Activated CD8-positive, alpha-beta T cell treated with anti-CD3 and anti-CD28 coated beads for 36 hours (primary cell): Measurements from ENCODE around the gene LRFN2. TPM values are rescaled to one million over a fixed set of nuclear protein-coding genes. Genes with fewer than 3 reads are reported as not detected.

ENCODE experiments used
- ATAC-seq: fragments of 200-7000 bp; cut with Tn5 transposase; one replicate; pipeline ENCODE4 v1.10.0; 2021; ENCODE audit warnings: mild to moderate bottlenecking, moderate library complexity
- CTCF ChIA-PET: fragments of 350-600 bp; sonication (Branson Sonifier 250); formaldehyde crosslinking; loops from one replicate; lab custom pipeline; 2021; ENCODE audit warnings: antibody characterized with exemption; lab: Charles Lee
- POLR2A ChIA-PET: fragments of 350-600 bp; sonication (Branson Sonifier 250); formaldehyde crosslinking; loops from one replicate; lab custom pipeline; 2021; ENCODE audit warnings: antibody characterized with exemption; lab: Charles Lee
- DNase-seq: peaks from one replicate; pipeline ENCODE4 v3.0.0-alpha.2; 2020
- H3K27ac Mint-ChIP-seq: one replicate; pipeline ENCODE4 v1.8.0; 2021; ENCODE audit warnings: mild to moderate bottlenecking, mixed read lengths
- H3K27me3 Mint-ChIP-seq: one replicate; pipeline ENCODE4 v1.8.0; 2021; ENCODE audit warnings: mixed read lengths
- H3K36me3 Mint-ChIP-seq: one replicate; pipeline ENCODE4 v1.8.0; 2021; ENCODE audit warnings: low read depth, mixed read lengths
- H3K4me1 Mint-ChIP-seq: one replicate; pipeline ENCODE4 v1.8.0; 2021; ENCODE audit warnings: low read depth, mixed read lengths
- H3K4me3 Mint-ChIP-seq: one replicate; pipeline ENCODE4 v1.8.0; 2021; ENCODE audit warnings: mild to moderate bottlenecking, moderate library complexity, mixed read lengths
- H3K9me3 Mint-ChIP-seq: one replicate; pipeline ENCODE4 v1.8.0; 2021; ENCODE audit warnings: mixed read lengths
- CTCF ChIP-seq: fragments of 200-600 bp; IDR thresholded peaks from one replicate; pipeline ENCODE4 v1.8.0; 2022; ENCODE audit warnings: antibody characterized with exemption, mild to moderate bottlenecking
- intact Hi-C: fragments of 100-400 bp; cut with micrococcal nuclease; formaldehyde crosslinking; loops from one replicate; pipeline ENCODE4 v1.10.0; 2022
- total RNA-seq, 2 experiments: library from RNA; stranded (reverse); gene quantifications; one replicate each; pipeline ENCODE4 v1.2.3, GENCODE V29; 2021

The LRFN2 gene
- total RNA-seq, 2 experiments from 2014 or later: not detected

DNA sequence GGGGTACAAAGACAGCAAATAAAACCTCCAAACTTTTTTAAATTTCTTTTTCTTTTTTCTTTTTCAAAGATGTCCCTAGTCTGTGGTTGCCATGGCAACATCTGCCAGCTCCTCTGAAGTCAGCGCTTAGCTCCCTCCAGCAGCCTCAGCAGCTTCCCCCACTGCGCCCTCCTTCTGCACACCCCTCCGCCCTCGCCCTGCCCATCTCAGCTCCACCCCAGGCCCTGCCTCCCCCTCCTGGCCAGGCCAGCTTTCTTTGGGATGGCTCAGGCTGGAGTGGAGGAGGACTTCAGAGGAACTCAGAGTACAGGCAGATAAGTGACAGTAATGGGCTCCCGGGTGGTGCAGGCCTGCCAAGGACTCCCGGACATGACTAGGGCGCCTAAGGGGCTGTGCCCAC is 104.6 kb downstream of the LRFN2 start:
- ChIA-PET POLR2A (no interaction called here), CTCF (no interaction called here)
- Mint-ChIP-seq H3K27me3 (no peaks in the 10 kb centered on the region), H3K9me3 (no peaks in the 10 kb centered on the region), H3K27ac (no peak overlapping the region), H3K4me1 (peaks cover 8% of the 10 kb centered on the region), H3K36me3 (no peaks in the 10 kb centered on the region), H3K4me3 (no peak overlapping the region)
- intact Hi-C loops: no loop called here
- DNase-seq (peak; percentile 7), ATAC-seq (no peak)
- TF ChIP-seq CTCF: no peak

DNA sequence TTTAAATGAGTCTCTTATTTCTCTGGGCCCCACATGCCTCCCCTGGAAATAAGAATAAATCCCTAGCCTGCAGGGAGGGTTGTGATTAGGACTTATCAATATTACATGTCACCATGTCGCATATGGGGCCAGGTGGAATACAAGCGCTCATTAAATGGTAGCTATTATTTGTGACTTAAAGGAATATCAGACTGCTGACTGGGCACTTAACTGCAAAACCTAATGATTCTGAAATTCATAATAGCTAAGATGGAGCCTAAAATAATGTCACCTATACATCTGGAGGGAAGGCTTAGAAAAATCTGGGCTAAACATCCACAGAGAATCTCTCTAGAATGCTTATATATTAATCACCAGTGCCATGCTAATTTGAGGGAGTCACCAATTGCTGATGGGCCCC is 106.5 kb downstream of the LRFN2 start:
- no peaks in the 10 kb centered on the region for H3K36me3 Mint-ChIP-seq
- H3K4me1 Mint-ChIP-seq: peaks cover 9% of the 10 kb centered on the region
- ChIA-PET POLR2A (no interaction called here), CTCF (interaction anchor here (1.5 kb wide), 1 partner anchor 18 kb away, joined by 3 read pairs; no protein-coding TSS in a partner anchor)
- no peaks in the 10 kb centered on the region for H3K9me3 Mint-ChIP-seq
- intact Hi-C loops: no loop called here
- no peak for ATAC-seq
- no peak overlapping the region for H3K27ac Mint-ChIP-seq
- DNase-seq: no peak
- H3K4me3 Mint-ChIP-seq: no peak overlapping the region
- no peaks in the 10 kb centered on the region for H3K27me3 Mint-ChIP-seq
- TF ChIP-seq CTCF: no peak

DNA sequence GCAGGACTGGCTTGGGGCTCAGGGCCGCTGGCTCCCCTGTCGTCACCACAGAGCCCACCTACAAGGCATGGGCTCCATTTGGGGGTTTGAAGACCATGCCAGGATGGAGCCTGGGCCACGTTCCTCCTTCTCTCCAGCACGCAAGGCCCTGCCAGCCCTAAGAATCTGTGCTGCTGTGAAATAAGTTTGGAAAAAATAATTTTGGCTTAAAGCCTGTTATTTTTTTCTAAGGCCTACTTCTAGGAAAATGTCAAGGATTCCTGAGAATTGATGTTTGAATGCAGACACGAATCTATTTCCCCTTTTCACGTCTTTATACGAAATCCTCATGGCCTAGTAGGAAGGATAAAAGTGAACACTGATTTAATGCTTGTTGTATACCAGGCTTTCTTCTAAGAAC is 107.5 kb downstream of the LRFN2 start:
- POLR2A ChIA-PET: no interaction called here
- intact Hi-C loops: no loop called here
- ATAC-seq: no peak
- H3K27ac Mint-ChIP-seq: no peak overlapping the region
- no peaks in the 10 kb centered on the region for H3K9me3 Mint-ChIP-seq
- no peaks in the 10 kb centered on the region for H3K36me3 Mint-ChIP-seq
- DNase-seq: no peak
- no peak for TF ChIP-seq CTCF
- no peak overlapping the region for H3K4me3 Mint-ChIP-seq
- H3K27me3 Mint-ChIP-seq: no peaks in the 10 kb centered on the region
- CTCF ChIA-PET: no interaction called here
- H3K4me1 Mint-ChIP-seq: peaks cover 9% of the 10 kb centered on the region

- Mint-ChIP-seq H3K36me3 (no peaks in the 10 kb centered on the region), H3K4me3 (no peak overlapping the region), H3K27ac (no peak overlapping the region), H3K27me3 (no peaks in the 10 kb centered on the region), H3K9me3 (no peaks in the 10 kb centered on the region), H3K4me1 (peaks cover 9% of the 10 kb centered on the region)
- ChIA-PET POLR2A (no interaction called here), CTCF (no interaction called here)
- TF ChIP-seq CTCF: no peak
- DNase-seq (peak; percentile 14), ATAC-seq (peak; percentile 34)
- intact Hi-C loops: no loop called here
These were observed 109.7 kb downstream of the LRFN2 start for GRCh38 chr6:40477246-40478126.

DNA sequence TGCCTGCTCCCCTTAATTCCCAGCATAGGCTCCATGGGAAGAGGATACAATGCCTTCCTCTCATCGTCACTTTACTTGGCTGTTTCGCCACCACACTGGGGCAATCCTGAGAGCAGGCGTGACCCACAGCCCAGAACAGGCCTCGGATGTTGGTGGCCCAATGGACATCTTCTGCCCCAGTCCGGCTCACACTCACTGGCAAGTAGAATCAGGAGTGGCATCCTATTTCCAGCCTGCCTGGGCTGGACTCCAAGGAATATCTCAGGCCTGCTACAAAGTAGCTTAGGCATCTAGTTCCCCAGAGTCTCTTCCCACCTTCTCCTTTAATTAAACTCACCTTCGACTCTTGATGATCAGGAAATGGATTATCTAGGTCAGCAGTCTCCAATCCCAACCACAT is 110.5 kb downstream of the LRFN2 start:
- H3K9me3 Mint-ChIP-seq: no peaks in the 10 kb centered on the region
- no peak for DNase-seq
- POLR2A ChIA-PET: no interaction called here
- no peak overlapping the region for H3K4me3 Mint-ChIP-seq
- no peaks in the 10 kb centered on the region for H3K36me3 Mint-ChIP-seq
- no peak overlapping the region for H3K27ac Mint-ChIP-seq
- no peak for TF ChIP-seq CTCF
- H3K27me3 Mint-ChIP-seq: no peaks in the 10 kb centered on the region
- no peak for ATAC-seq
- intact Hi-C loops: no loop called here
- peaks cover 9% of the 10 kb centered on the region for H3K4me1 Mint-ChIP-seq
- CTCF ChIA-PET: no interaction called here
